GM12878 (cell line): Measurements from ENCODE around the gene THRAP3.

Experiments used
- ASH2L ChIP-seq: fragments of 300-600, 200-600 bp; sonication (generic); IDR thresholded peaks from 2 replicates; pipeline ENCODE4 v1.6.1; 2017; ENCODE audit warnings: low read depth, mild to moderate bottlenecking, borderline replicate concordance
- HDAC2 ChIP-seq: fragments of 200-600 bp; sonication (generic); IDR thresholded peaks from 2 replicates; pipeline ENCODE4 v1.6.1; 2017
- KDM1A ChIP-seq: fragments of 200-600 bp; sonication (generic); IDR thresholded peaks from 2 replicates; pipeline ENCODE4 v1.6.1; 2016; ENCODE audit warnings: borderline replicate concordance
- RCOR1 ChIP-seq: conservative IDR thresholded peaks from 2 replicates; pipeline ENCODE4 v1.6.1; 2012; ENCODE audit warnings: low read depth, low read length, improper control_type of control experiment
- ZNF274 ChIP-seq: IDR thresholded peaks from one replicate; pipeline ENCODE4 v1.8.0; 2011; ENCODE audit not compliant: insufficient read length, insufficient read depth
- TF ChIP-seq, protein P1 (sequence below), 3 experiments: IDR thresholded peaks in 2 of 3; conservative IDR thresholded peaks in 1 of 3; 2 replicates each; pipeline ENCODE4 v1.5.1; 2011; ENCODE audit warnings: low read depth in 3 of 3, low read length in 3 of 3, mild to moderate bottlenecking in 3 of 3, control low read depth in 2 of 3, moderate library complexity in 2 of 3, inconsistent platforms in 1 of 3, mixed read lengths in 1 of 3; ENCODE audit not compliant: control insufficient read depth in 2 of 3, insufficient read depth in 1 of 3; ENCODE audit errors: extremely low read depth in 1 of 3

DNA sequence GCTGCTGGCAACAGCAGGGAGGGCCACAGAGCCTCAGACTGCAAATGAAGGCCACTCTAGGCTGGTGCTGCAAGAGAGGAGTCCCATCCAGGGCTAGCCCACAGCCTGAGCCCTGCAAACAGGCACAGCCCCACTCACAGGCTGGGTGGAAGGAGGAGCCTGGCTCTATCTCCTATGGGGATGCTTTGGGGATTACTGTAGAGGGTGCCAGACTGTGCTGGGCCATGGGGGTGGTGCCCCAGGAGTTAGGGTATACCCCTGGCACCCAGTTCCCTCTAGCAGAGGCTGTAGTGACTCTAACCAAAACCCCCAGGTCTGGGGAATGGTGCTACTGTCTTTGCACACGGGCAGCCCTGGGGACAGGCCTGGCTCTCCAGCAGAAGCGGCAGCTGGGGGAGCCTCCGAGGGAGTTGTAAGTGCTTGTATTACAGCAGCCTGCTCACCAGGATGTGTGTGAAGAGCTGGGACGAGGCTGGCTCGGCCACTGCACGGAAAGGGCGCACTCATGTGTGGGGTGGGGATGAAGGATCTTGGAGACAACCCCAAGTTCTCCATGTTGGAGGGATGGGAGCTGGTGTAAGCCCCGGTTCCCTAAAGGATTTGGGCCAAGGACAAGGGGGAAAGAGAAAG, 122.6 kb downstream of the THRAP3 start:
- TF ChIP-seq, protein P1, sequence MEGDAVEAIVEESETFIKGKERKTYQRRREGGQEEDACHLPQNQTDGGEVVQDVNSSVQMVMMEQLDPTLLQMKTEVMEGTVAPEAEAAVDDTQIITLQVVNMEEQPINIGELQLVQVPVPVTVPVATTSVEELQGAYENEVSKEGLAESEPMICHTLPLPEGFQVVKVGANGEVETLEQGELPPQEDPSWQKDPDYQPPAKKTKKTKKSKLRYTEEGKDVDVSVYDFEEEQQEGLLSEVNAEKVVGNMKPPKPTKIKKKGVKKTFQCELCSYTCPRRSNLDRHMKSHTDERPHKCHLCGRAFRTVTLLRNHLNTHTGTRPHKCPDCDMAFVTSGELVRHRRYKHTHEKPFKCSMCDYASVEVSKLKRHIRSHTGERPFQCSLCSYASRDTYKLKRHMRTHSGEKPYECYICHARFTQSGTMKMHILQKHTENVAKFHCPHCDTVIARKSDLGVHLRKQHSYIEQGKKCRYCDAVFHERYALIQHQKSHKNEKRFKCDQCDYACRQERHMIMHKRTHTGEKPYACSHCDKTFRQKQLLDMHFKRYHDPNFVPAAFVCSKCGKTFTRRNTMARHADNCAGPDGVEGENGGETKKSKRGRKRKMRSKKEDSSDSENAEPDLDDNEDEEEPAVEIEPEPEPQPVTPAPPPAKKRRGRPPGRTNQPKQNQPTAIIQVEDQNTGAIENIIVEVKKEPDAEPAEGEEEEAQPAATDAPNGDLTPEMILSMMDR (IDR thresholded peaks at IDR 0.05 in 2 of 3, conservative IDR thresholded peaks at IDR 0.05 in 1 of 3; ENCODE audit: control insufficient read depth in 2 of 3, extremely low read depth in 1 of 3, insufficient read depth in 1 of 3, low read depth in 3 of 3, low read length in 3 of 3): no peak
- TF ChIP-seq KDM1A: no peak
- no peak for TF ChIP-seq RCOR1
- no peak for TF ChIP-seq ASH2L
- no peak for TF ChIP-seq ZNF274
- TF ChIP-seq HDAC2: no peak
